ENCODE data around the gene TJP3.

Gene TJP3

GRCh38 chr19:3691726-3692125, 16.5 kb upstream of the TJP3 start:
- no peak for DNase-seq (ENCODE audit: low read depth)

- no peak for DNase-seq (ENCODE audit: low read depth)
Measured at GRCh38 chr19:3692141-3693024, 15.8 kb upstream of the TJP3 start.

GRCh38 chr19:3693025-3693925, 14.9 kb upstream of the TJP3 start:
- no peak for DNase-seq (ENCODE audit: low read depth)

GRCh38 chr19:3694361-3695123, 13.6 kb upstream of the TJP3 start:
- no peak for DNase-seq (ENCODE audit: low read depth)

GRCh38 chr19:3695124-3695733, 13.0 kb upstream of the TJP3 start:
- DNase-seq (ENCODE audit: low read depth), result no peak

GRCh38 chr19:3695986-3696659, 12.1 kb upstream of the TJP3 start:
- no peak for DNase-seq (ENCODE audit: low read depth)

GRCh38 chr19:3696660-3696995, 11.6 kb upstream of the TJP3 start:
- DNase-seq (ENCODE audit: low read depth), result no peak

GRCh38 chr19:3697094-3697493, 11.1 kb upstream of the TJP3 start:
- no peak for DNase-seq (ENCODE audit: low read depth)

- no peak for DNase-seq (ENCODE audit: low read depth)
Measured at GRCh38 chr19:3697671-3698385, 10.4 kb upstream of the TJP3 start.

GRCh38 chr19:3698386-3698950, 9.7 kb upstream of the TJP3 start:
- DNase-seq (ENCODE audit: low read depth), result no peak

GRCh38 chr19:3698974-3699740, 9.0 kb upstream of the TJP3 start:
- no peak for DNase-seq (ENCODE audit: low read depth)

GRCh38 chr19:3699741-3700241, 8.4 kb upstream of the TJP3 start:
- DNase-seq (ENCODE audit: low read depth), result no peak

GRCh38 chr19:3700242-3701032, 7.7 kb upstream of the TJP3 start, which contains the start of gene PIP5K1C:
Gene PIP5K1C, minus strand, starts transcription at chr19:3700468. Its CDS starts 78 bp downstream, at chr19:3700390.
- peak; percentile 62 for DNase-seq (ENCODE audit: low read depth)

- no peak for DNase-seq (ENCODE audit: low read depth)
Measured at GRCh38 chr19:3701200-3701599, 7.0 kb upstream of the TJP3 start.

- DNase-seq (ENCODE audit: low read depth), result no peak
Measured at GRCh38 chr19:3707868-3708206, 347 bp upstream of the TJP3 start.

- no peak for DNase-seq (ENCODE audit: low read depth)
Measured at GRCh38 chr19:3710265-3710812, 2.2 kb downstream of the TJP3 start.

- DNase-seq (ENCODE audit: low read depth), result no peak
Measured at GRCh38 chr19:3712663-3713611, 4.8 kb downstream of the TJP3 start.
